HepG2 (cell line): ENCODE measurements around the gene EPB41L2. TPM values are rescaled to one million over a fixed set of nuclear protein-coding genes. Genes with fewer than 3 reads are reported as not detected.

Experiments
- ARID4A ChIP-seq: sonication (generic); formaldehyde crosslinking; IDR thresholded peaks from 2 replicates; pipeline ENCODE4 v1.5.0; 2020; ENCODE audit warnings: mild to moderate bottlenecking, missing genetic modification reagents, borderline replicate concordance
- ATAD3A ChIP-seq: sonication (generic); formaldehyde crosslinking; IDR thresholded peaks from 2 replicates; pipeline ENCODE4 v1.4.0; 2020; ENCODE audit warnings: missing genetic modification reagents
- ATF7 ChIP-seq, 2 experiments: fragments of 450-650 bp in 1 of 2; sonication (generic) in 1 of 2; formaldehyde crosslinking in 1 of 2; IDR thresholded peaks; 2 replicates each; pipeline versions ENCODE4 v1.4.0 to v1.6.1; 2016 to 2020; ENCODE audit warnings: antibody characterized with exemption in 1 of 2, mild to moderate bottlenecking in 1 of 2, missing genetic modification reagents in 1 of 2
- CBX1 ChIP-seq: IDR thresholded peaks from one replicate; pipeline ENCODE4 v1.6.1; 2016; ENCODE audit warnings: antibody characterized with exemption, low read depth
- CCDC6 ChIP-seq: sonication (generic); formaldehyde crosslinking; IDR thresholded peaks from 2 replicates; pipeline ENCODE4 v1.8.1; 2022; ENCODE audit warnings: mild to moderate bottlenecking, missing genetic modification reagents, moderate library complexity
- NR0B2 ChIP-seq: sonication (generic); formaldehyde crosslinking; IDR thresholded peaks from 2 replicates; pipeline ENCODE4 v1.4.0; 2020; ENCODE audit warnings: mild to moderate bottlenecking, missing genetic modification reagents
- PAX8 ChIP-seq: sonication (generic); formaldehyde crosslinking; IDR thresholded peaks from 2 replicates; pipeline ENCODE4 v1.8.0; 2022; ENCODE audit warnings: mild to moderate bottlenecking, missing genetic modification reagents, borderline replicate concordance
- PLRG1 ChIP-seq: fragments of 450-650 bp; conservative IDR thresholded peaks from 2 replicates; pipeline ENCODE4 v1.6.1; 2016
- PRDM15 ChIP-seq: sonication (generic); formaldehyde crosslinking; IDR thresholded peaks from 2 replicates; pipeline ENCODE4 v1.4.0; 2020; ENCODE audit warnings: missing genetic modification reagents
- REL ChIP-seq: sonication (generic); formaldehyde crosslinking; conservative IDR thresholded peaks from 2 replicates; pipeline ENCODE4 v1.8.0; 2022; ENCODE audit warnings: mild to moderate bottlenecking, missing genetic modification reagents, moderate library complexity
- ZC3H4 ChIP-seq: sonication (generic); formaldehyde crosslinking; IDR thresholded peaks from 2 replicates; pipeline ENCODE4 v1.4.0; 2020; ENCODE audit warnings: missing genetic modification reagents, borderline replicate concordance
- ZFX ChIP-seq: sonication (generic); formaldehyde crosslinking; IDR thresholded peaks from 2 replicates; pipeline ENCODE4 v1.4.0; 2020; ENCODE audit warnings: mild to moderate bottlenecking, low read depth, missing genetic modification reagents, moderate library complexity
- ZNF615 ChIP-seq: sonication (generic); formaldehyde crosslinking; IDR thresholded peaks from 2 replicates; pipeline ENCODE4 v1.5.0; 2020; ENCODE audit warnings: mild to moderate bottlenecking, missing genetic modification reagents, borderline replicate concordance
- ZNF616 ChIP-seq: sonication (generic); formaldehyde crosslinking; IDR thresholded peaks from 2 replicates; pipeline ENCODE4 v1.5.0; 2020; ENCODE audit warnings: low read depth, mild to moderate bottlenecking, missing genetic modification reagents
- ZNF660 ChIP-seq: sonication (generic); formaldehyde crosslinking; IDR thresholded peaks from 2 replicates; pipeline ENCODE4 v1.5.1; 2020; ENCODE audit warnings: mild to moderate bottlenecking, low read depth, missing genetic modification reagents, borderline replicate concordance
- polyA plus RNA-seq, 8 experiments: library from polyadenylated mRNA; depleted of rRNA in 3 of 8; stranded (reverse) in 7 of 8; unstranded in 1 of 8; fragments of >200 nt; fragmentation: Illumina TruSeq in 4 of 8; extraction: Trizol in 4 of 8; gene quantifications; 2 replicates each; pipeline versions ENCODE4 v1.2.1 to v1.2.3, GENCODE V29; 2011 to 2016; ENCODE audit warnings: low read depth in 4 of 8, missing spikeins in 1 of 8, mixed read lengths in 1 of 8; ENCODE audit not compliant: insufficient read depth in 1 of 8
- total RNA-seq, 5 experiments: library from RNA; depleted of rRNA; stranded (reverse); fragments of >200 nt; fragmentation: Illumina TruSeq; extraction: Trizol; gene quantifications; 2 replicates each; pipeline ENCODE4 v1.2.3, GENCODE V29; 2016; ENCODE audit warnings: low read depth in 1 of 5
- TF ChIP-seq, protein P1 (sequence below): sonication (generic); formaldehyde crosslinking; IDR thresholded peaks from 2 replicates; pipeline ENCODE4 v1.8.0; 2022; ENCODE audit warnings: missing genetic modification reagents, mild to moderate bottlenecking, inconsistent platforms, borderline replicate concordance
- TF ChIP-seq, protein P2 (sequence below): sonication (generic); formaldehyde crosslinking; IDR thresholded peaks from 2 replicates; pipeline ENCODE4 v1.5.1; 2020; ENCODE audit warnings: missing genetic modification reagents, mild to moderate bottlenecking, borderline replicate concordance
- TF ChIP-seq, protein P3 (sequence below): IDR thresholded peaks from 2 replicates; pipeline ENCODE4 v1.6.1; 2012; ENCODE audit warnings: inconsistent platforms

Gene EPB41L2
- total and polyA plus RNA-seq, 2 of the 13 experiments (the other 11 are each of a cell fraction or from before 2014, with no cell fraction given) = 41.7 to 56.4 TPM

DNA sequence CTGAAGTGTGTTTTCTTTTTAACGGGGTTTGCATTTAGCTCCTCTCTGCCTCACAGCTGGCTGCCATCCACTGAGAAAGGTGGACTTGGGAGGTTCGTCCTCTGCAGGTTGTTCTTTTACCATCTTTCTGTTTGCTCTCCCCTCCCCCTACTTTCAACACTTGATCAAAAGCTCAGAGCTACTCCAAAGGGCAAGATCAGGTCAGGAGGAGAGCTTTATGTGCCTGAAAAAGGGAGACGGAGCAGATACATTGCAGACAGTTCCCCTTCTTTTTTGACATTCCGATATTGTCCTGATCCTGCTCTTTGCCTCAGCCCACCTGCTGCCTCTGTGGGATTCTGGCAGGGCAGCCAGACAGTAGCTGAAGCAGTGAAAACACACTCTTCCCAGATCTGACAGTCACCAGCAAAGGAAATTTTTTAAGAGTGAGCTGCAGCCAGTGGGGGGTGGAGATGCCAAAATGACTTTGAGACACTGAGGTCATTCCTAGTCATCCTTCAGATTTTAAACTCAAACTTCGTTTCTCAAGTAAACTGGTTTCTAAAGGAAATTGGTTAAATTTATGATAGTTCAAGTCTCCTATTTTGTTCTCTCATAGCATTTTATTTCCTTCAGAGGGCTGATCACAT lies 209.4 kb downstream of the EPB41L2 start (continued):
- TF ChIP-seq, protein P1, sequence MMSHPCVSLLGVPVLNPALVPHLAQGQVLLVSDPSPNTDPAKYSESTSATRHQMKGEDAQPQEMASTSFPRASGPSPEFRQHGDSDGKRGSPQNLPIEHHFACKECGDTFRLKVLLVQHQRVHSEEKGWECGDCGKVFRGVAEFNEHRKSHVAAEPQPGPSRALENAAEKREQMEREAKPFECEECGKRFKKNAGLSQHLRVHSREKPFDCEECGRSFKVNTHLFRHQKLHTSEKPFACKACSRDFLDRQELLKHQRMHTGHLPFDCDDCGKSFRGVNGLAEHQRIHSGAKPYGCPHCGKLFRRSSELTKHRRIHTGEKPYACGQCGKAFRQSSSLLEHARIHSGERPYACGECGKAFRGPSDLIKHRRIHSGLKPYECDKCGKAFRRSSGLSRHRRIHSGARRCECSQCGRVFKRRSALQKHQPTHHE (CRISPR knock-in tag) = no peak; the same call in 1 of the 2 replicates
- TF ChIP-seq CBX1 (peak; percentile 88), ZNF616 (CRISPR knock-in tag) (no peak), PRDM15 (CRISPR knock-in tag) (peak; percentile 86), CCDC6 (no peak), PAX8 (no peak), ZC3H4 (no peak), PLRG1 (no peak), NR0B2 (CRISPR knock-in tag) (no peak), ZFX (no peak), ZNF615 (CRISPR knock-in tag) (no peak; the same call in 1 of the 2 replicates), ARID4A (CRISPR knock-in tag) (peak; percentile 40; the same call in 1 of the 2 replicates), REL (no peak), ZNF660 (no peak), ATAD3A (CRISPR knock-in tag) (no peak), ATF7 (IDR thresholded peaks at IDR 0.05) (no peak), ATF7 (CRISPR knock-in tag; IDR thresholded peaks at IDR 0.05) (no peak)
- TF ChIP-seq, protein P2, sequence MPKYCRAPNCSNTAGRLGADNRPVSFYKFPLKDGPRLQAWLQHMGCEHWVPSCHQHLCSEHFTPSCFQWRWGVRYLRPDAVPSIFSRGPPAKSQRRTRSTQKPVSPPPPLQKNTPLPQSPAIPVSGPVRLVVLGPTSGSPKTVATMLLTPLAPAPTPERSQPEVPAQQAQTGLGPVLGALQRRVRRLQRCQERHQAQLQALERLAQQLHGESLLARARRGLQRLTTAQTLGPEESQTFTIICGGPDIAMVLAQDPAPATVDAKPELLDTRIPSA (CRISPR knock-in tag) = no peak
- TF ChIP-seq, protein P3, sequence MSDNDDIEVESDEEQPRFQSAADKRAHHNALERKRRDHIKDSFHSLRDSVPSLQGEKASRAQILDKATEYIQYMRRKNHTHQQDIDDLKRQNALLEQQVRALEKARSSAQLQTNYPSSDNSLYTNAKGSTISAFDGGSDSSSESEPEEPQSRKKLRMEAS = peak; percentile 41
